Glomerular visceral epithelial cell (primary cell): ENCODE data around the gene CD69.
A peak's percentile ranks its signal among the peaks of the same experiment; 100 is the strongest.
"Not testable (repeated sequence)": the region's sequence is repeated elsewhere in the genome, so short reads cannot be mapped to it uniquely, and the experiment has no call there.

Experiments
- DNase-seq: peaks from one replicate; pipeline ENCODE4 v3.0.0-alpha.2; 2016; ENCODE audit errors: extremely low spot score

The CD69 gene

DNA sequence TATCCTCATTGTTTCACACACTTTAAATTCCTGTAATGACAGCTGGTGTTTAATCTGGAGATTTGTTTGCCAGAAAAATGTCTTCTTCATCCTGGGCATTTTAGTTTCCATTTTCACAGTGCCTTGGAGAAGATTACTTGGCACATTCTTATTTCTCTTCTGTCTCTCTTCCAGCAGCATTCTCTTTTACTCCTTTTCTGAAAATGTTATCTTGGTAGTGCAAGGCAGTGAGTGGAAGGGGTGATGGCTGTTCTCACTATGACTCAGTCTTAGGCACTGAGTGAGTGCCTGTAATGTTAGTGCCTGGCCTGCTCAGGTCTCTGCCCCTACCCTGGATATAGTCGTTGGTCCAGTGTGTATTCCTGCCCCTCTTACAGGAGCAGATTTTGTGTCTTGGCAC is 40.9 kb downstream of the CD69 start:
- DNase-seq, result no peak

DNA sequence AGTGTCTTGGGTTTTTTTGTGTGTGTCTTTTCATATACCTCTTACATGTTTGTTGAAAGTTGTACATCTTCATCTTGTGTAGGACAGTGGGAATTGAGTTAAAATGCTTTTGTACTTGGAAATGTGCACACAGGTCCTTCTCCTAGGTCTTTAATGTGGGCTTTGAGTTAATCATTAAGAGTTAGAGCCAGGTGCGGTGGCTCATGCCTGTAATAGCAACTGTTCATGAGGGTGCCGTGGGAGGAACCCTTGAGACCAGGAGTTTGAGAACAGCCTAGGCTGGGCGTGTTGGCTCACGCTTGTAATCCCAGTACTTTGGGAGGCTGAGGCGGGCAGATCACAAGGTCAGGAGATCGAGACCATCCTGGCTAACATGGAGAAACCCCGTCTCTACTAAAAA is 41.7 kb downstream of the CD69 start:
- no peak for DNase-seq

GRCh38 chr12:9717070-9717925 is 43.4 kb downstream of the CD69 start:
- DNase-seq, result no peak

- DNase-seq, result not testable (repeated sequence)
These were observed 47.6 kb downstream of the CD69 start for GRCh38 chr12:9713032-9713558.

DNA sequence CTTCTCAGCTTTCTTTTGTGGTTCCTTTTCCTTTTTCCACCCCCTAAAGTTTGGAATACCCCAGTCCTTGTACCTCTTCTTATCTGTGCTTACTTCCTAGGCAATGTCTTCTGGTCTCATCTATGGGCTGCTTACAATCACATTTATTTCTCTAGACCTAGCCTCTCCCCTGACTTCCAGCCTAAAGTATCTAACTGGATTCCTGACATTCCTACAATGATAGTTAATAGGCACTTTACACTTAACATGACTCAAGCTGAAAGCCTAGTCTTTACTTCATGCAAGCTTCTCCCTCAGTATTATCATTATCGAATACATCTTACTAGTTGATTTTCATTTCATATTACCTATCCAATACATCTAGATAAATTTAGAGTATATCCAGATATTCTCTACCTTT is 49.0 kb downstream of the CD69 start:
- peak; percentile 24 for DNase-seq

DNA sequence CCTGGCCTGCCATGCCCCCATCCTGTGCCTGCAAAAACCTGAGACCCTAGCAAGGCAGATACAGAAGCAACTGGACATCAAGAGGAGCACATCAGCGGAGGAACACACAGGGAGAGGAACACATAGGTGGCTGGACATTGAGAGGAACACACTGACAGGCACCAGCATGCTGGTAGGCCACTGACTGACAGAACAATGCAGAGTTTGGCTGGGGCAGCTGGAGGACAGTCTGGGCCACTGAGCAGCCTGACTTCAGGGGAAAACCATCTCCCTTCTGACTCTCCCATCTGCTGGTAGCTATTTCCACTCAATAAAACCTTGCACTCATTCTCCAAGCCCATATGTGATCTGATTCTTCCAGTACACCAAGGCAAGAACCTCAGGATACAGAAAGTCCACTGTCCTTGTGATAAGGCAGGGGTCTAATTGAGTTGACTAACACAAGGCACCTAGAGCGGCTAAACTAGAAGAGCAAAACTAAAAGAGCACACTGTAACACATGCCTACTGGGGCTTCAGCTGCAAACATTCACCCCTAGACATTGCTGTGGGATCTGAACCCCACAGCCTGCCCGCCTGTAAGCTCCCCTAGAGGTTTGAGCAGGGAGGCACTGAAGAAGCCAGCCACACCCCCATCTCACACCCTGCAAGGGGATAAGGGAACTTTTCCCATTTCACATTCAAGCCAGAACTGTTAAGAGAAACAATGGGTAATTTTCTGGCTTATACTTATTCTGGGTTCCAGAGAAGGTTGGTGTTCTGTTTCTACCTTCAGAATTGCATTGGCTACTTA is 49.9 kb downstream of the CD69 start:
- no peak for DNase-seq

GRCh38 chr12:9708853-9709252 is 51.8 kb downstream of the CD69 start:
- DNase-seq, result no peak

DNA sequence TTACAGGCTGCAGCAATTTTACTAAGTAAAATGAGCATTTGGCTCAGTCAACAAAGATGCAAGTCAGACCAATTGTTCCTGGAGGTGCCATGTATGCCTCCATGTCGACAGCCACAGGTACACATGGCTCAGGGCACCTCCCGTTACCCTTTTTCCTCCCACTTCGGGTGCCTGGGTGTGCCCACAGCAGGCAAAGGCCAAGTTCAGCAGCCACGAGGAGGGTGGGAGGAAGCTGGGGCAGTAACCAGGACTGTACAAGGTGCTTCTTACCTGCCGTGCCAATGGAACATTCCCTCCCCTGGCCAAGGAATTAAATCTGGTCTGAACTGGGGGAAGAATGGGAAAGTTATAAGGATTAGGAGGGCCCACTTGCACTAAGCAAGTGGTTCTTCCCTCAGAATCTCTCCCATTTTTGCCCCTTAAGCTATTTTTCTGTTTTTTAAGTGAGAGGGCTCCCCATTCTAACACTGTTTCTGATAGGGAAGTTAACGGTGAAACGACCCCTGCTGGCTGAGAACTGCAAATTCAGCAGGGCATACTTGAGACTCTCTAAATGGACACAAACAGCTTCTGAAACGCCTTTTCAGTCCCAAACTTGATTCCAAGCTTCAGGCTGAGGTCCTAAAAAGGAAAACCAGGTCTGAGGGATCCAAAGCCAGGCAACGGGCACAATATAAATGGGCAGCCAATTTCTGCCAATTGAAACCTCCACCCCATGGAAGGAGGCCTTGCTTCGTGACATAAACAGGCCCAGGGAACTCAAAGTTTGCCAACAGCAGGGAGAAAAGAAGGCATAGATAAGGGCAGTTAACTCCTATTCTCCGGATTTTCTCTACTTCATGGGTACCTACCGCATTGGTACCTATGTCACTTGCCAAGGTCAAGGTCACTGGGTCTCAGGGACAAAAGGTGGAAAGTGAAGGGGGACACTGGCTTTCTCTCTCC is 52.6 kb downstream of the CD69 start:
- peak; percentile 52 for DNase-seq

- DNase-seq, result no peak
These were observed 53.3 kb downstream of the CD69 start for GRCh38 chr12:9707356-9707755.

- no peak for DNase-seq
These were observed 54.5 kb downstream of the CD69 start for GRCh38 chr12:9706086-9706685.

DNA sequence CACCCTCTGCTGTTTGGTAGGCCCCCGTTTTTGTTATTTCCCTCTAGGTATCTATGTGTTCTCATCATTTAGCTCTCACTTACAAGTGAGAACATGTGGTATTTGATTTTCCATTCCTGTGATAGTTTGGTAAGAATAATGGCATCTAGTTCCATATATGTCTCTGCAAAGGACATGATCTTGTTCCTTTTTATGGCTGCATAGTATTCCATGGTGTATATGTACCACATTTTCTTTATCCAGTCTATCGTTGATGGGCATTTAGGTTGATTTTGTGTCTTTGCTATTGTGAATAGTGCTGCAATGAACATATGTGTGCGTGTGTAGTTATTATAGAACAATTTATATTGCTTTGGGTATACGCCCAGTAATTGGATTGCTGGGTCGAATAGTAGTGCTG is 56.1 kb downstream of the CD69 start:
- not testable (repeated sequence) for DNase-seq
